Right ventricle myocardium superior (tissue), 1 donor: ENCODE results near the gene ANK2. TPM values are rescaled to one million over a fixed set of nuclear protein-coding genes. Genes with fewer than 3 reads are reported as not detected.

Experiments
- microRNA-seq: library from miRNA; unstranded; fragments of <30 nt; microRNA quantifications from one replicate; pipeline ENCODE4 v1.2.0, GENCODE V29; 2020
- total RNA-seq: library from RNA; stranded (reverse); fragmentation: NEBNext Ultra II Directional; extraction: Animal tissue kit (Norgen Biotek cat#: 25700); gene quantifications from one replicate; pipeline ENCODE4 v1.2.1, GENCODE V29; 2021
- donor health status: DM: no; HTN: yes; CAD: no; lungs with severe emphysema.

Gene ANK2
- total RNA-seq, 1 donor from 2014 or later = 289 TPM

Small RNA genes lying within 50 kb of the gene (microRNA-seq; reads per million reads assigned to microRNA genes)
- gene MIR1243 = 3.2 reads per million, percentile 2 among the genes with 10 or more reads in this experiment
- gene MIR8082 = not detected
